OCI-LY7 (cell line): Measurements from ENCODE around the gene CPT1A. TPM values are rescaled to one million over a fixed set of nuclear protein-coding genes. Genes with fewer than 3 reads are reported as not detected.

Source experiments
- BruUV-seq: library from RNA; stranded (reverse); fragments of 400-500 nt; replicated peaks from 2 replicates; lab custom pipeline; 2021; lab: Mats Ljungman, UMichigan
- CTCF ChIA-PET: fragments of 300-600 bp; sonication (Branson Sonifier 250); formaldehyde crosslinking; loops from one replicate; lab custom pipeline; 2022; ENCODE audit warnings: antibody characterized with exemption; ENCODE audit not compliant: unreplicated experiment; lab: Charles Lee
- POLR2A ChIA-PET: fragments of 300-600 bp; sonication (Branson Sonifier 250); formaldehyde crosslinking; loops from one replicate; lab custom pipeline; 2022; ENCODE audit warnings: antibody characterized with exemption; lab: Charles Lee
- DNase-seq: peaks from one replicate; pipeline ENCODE4 v3.0.0-alpha.2; 2015; ENCODE audit warnings: low spot score
- H2AFZ ChIP-seq: fragments of 200-600 bp; sonication (generic), shearing (Covaris generic); 2 replicates; pipeline ENCODE4 v1.6.1; 2014; ENCODE audit warnings: mild to moderate bottlenecking, antibody characterized with exemption, low read length, moderate library complexity
- H3K27ac ChIP-seq: fragments of 200-600 bp; sonication (generic); 2 replicates; pipeline ENCODE4 v1.5.1; 2014; ENCODE audit warnings: mixed run types, low read depth, mild to moderate bottlenecking, moderate library complexity, low read length, inconsistent platforms; ENCODE audit not compliant: poor library complexity, severe bottlenecking
- H3K36me3 ChIP-seq: fragments of 200-600 bp; sonication (generic); 2 replicates; pipeline ENCODE4 v1.6.1; 2014; ENCODE audit warnings: mild to moderate bottlenecking, antibody characterized with exemption, low read length, moderate library complexity, mixed read lengths; ENCODE audit not compliant: insufficient read depth
- H3K4me1 ChIP-seq: fragments of 200-600 bp; sonication (generic); 2 replicates; pipeline ENCODE4 v1.5.1; 2014; ENCODE audit warnings: mild to moderate bottlenecking, low read length; ENCODE audit not compliant: insufficient read depth, poor library complexity, severe bottlenecking
- H3K4me2 ChIP-seq: fragments of 200-600 bp; sonication (generic); 2 replicates; pipeline ENCODE4 v1.6.1; 2014; ENCODE audit warnings: mild to moderate bottlenecking, low read length
- H3K4me3 ChIP-seq: fragments of 200-600 bp; sonication (generic); 2 replicates; pipeline ENCODE4 v1.5.1; 2014; ENCODE audit warnings: mild to moderate bottlenecking, low read depth, low read length; ENCODE audit not compliant: poor library complexity, severe bottlenecking
- H3K79me2 ChIP-seq: fragments of 200-600 bp; sonication (generic); 2 replicates; pipeline ENCODE4 v1.6.1; 2016; ENCODE audit warnings: low read depth, mild to moderate bottlenecking, low read length, moderate library complexity, mixed read lengths; ENCODE audit not compliant: insufficient read depth
- H3K9me2 ChIP-seq: fragments of 200-600 bp; sonication (generic); 2 replicates; pipeline ENCODE4 v1.6.1; 2016; ENCODE audit warnings: mild to moderate bottlenecking, low read length, mixed read lengths; ENCODE audit not compliant: insufficient read depth
- H3K9me3 ChIP-seq: fragments of 200-600 bp; sonication (generic); 2 replicates; pipeline ENCODE4 v1.6.1; 2014; ENCODE audit warnings: mild to moderate bottlenecking, mixed run types, low read length, mixed read lengths
- H4K20me1 ChIP-seq: fragments of 200-600 bp; sonication (generic); 2 replicates; pipeline ENCODE4 v1.6.1; 2014; ENCODE audit warnings: mild to moderate bottlenecking, antibody characterized with exemption, low read length, moderate library complexity, mixed read lengths; ENCODE audit not compliant: insufficient read depth
- EZH2phosphoT487 ChIP-seq: fragments of 200-600 bp; sonication (generic); IDR thresholded peaks from 2 replicates; pipeline ENCODE4 v1.6.1; 2018; ENCODE audit warnings: low read depth, borderline replicate concordance, mild to moderate bottlenecking, mixed run types, antibody characterized with exemption, low read length, moderate library complexity, mixed read lengths
- intact Hi-C: fragments of 100-400 bp; cut with micrococcal nuclease; formaldehyde crosslinking; loops from one replicate; pipeline ENCODE4 v1.10.0; 2022; ENCODE audit not compliant: unreplicated experiment
- total RNA-seq, 2 experiments: library from RNA; depleted of rRNA in 1 of 2; stranded (reverse); fragments of >200 nt in 1 of 2; shearing (Covaris generic) in 1 of 2; gene quantifications; 2 replicates each; pipeline ENCODE4 v1.2.3, GENCODE V29; 2014 to 2022
- TF ChIP-seq, protein P1 (sequence below): fragments of 200-600 bp; sonication (generic); conservative IDR thresholded peaks from 2 replicates; pipeline ENCODE4 v1.5.1; 2014; ENCODE audit warnings: mild to moderate bottlenecking, antibody characterized with exemption, low read length, moderate library complexity, mixed read lengths

Gene CPT1A
- total RNA-seq, 2 experiments from 2014 or later, result 7.0 to 17.2 TPM

DNA sequence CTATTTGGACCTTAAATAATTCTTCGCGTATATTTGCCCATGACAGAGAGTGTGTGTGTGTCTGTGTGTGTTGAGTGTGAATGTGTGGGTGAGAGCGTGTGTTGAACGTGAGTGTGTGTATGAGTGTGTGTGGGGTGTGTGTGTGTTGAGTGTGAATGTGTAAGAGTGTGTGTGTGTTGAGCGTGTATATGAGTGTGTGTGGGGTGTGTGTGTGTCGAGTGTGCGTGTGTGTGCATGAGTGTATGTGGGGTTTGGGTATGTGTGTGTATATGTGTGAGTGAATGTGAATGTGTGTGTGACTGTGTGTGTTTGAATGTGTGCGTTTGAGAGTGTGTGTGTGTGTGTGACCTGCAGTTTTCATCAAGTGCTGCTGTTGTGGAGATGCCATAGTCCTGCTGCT is 130.6 kb downstream of the CPT1A start:
- peaks cover 5% of the 10 kb centered on the region for H3K4me1 ChIP-seq
- intact Hi-C loops, result no loop called here
- H4K20me1 ChIP-seq, result no peaks in the 10 kb centered on the region
- no peaks in the 10 kb centered on the region for H3K36me3 ChIP-seq
- no peak overlapping the region for H3K4me3 ChIP-seq
- POLR2A ChIA-PET, result no interaction called here
- no peak overlapping the region for H2AFZ ChIP-seq
- no peak for DNase-seq
- H3K4me2 ChIP-seq, result no peak overlapping the region
- no peaks in the 10 kb centered on the region for H3K79me2 ChIP-seq
- H3K9me2 ChIP-seq, result no peaks in the 10 kb centered on the region
- H3K9me3 ChIP-seq, result no peaks in the 10 kb centered on the region
- CTCF ChIA-PET, result no interaction called here
- no TSS peak for BruUV-seq
- no peak for TF ChIP-seq EZH2phosphoT487
- TF ChIP-seq, protein P1, sequence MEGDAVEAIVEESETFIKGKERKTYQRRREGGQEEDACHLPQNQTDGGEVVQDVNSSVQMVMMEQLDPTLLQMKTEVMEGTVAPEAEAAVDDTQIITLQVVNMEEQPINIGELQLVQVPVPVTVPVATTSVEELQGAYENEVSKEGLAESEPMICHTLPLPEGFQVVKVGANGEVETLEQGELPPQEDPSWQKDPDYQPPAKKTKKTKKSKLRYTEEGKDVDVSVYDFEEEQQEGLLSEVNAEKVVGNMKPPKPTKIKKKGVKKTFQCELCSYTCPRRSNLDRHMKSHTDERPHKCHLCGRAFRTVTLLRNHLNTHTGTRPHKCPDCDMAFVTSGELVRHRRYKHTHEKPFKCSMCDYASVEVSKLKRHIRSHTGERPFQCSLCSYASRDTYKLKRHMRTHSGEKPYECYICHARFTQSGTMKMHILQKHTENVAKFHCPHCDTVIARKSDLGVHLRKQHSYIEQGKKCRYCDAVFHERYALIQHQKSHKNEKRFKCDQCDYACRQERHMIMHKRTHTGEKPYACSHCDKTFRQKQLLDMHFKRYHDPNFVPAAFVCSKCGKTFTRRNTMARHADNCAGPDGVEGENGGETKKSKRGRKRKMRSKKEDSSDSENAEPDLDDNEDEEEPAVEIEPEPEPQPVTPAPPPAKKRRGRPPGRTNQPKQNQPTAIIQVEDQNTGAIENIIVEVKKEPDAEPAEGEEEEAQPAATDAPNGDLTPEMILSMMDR, result no peak
- no peak overlapping the region for H3K27ac ChIP-seq

DNA sequence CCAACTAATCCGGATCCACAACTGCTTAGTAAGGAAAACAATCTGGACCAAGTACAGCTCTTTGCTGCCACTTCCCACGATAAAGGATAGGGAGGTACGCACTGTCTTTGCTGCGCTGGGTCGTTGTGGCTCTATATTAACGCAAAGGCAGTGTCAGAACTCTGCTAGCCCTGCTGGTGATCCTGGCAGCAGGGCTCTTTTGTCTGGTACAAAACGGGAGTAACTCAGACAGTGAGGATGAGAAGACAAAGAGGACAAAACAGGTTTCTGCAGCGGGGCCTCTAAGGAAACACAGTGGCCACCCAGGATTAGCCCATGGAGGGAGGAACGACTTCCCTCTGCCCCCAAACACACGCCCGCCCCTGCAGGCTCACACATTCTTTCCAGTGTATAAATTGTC is 131.3 kb downstream of the CPT1A start:
- Histone ChIP-seq H3K79me2 (no peaks in the 10 kb centered on the region), H3K27ac (no peak overlapping the region), H3K4me3 (no peak overlapping the region), H2AFZ (no peak overlapping the region), H3K9me3 (no peaks in the 10 kb centered on the region), H4K20me1 (no peaks in the 10 kb centered on the region), H3K4me2 (no peak overlapping the region), H3K4me1 (peaks cover 5% of the 10 kb centered on the region), H3K9me2 (no peaks in the 10 kb centered on the region), H3K36me3 (no peaks in the 10 kb centered on the region)
- TF ChIP-seq, protein P1, result no peak
- no peak for TF ChIP-seq EZH2phosphoT487
- no peak for DNase-seq
- ChIA-PET CTCF (no interaction called here), POLR2A (no interaction called here)
- intact Hi-C loops, result no loop called here
- BruUV-seq, result no TSS peak

DNA sequence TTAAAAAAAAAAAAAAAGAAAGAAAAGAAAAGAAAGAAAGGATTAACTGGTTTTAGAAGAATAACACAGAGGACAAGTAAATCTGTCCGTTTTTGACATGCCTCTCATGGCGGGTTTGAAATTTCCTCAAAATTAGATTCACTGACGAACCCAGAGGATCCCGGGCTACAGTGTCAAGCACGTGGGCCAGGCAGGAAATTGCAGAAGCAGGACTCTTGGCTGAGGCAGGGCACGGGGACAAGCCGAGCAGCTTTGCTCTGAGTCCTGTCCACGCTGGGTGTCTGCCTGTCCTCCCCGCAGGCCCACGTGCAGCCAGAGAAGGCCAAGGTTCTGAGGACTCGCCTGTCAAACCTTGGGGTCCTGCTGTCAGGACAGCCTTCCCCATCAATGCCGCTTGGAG is 132.7 kb downstream of the CPT1A start:
- POLR2A ChIA-PET, result no interaction called here
- H2AFZ ChIP-seq, result no peak overlapping the region
- CTCF ChIA-PET, result no interaction called here
- no TSS peak for BruUV-seq
- no peak overlapping the region for H3K4me2 ChIP-seq
- H3K79me2 ChIP-seq, result no peaks in the 10 kb centered on the region
- no peaks in the 10 kb centered on the region for H4K20me1 ChIP-seq
- no peaks in the 10 kb centered on the region for H3K9me2 ChIP-seq
- intact Hi-C loops, result no loop called here
- no peak for DNase-seq
- TF ChIP-seq, protein P1, result no peak
- TF ChIP-seq EZH2phosphoT487, result no peak
- H3K9me3 ChIP-seq, result no peaks in the 10 kb centered on the region
- no peak overlapping the region for H3K27ac ChIP-seq
- H3K4me1 ChIP-seq, result peaks cover 1% of the 10 kb centered on the region
- no peaks in the 10 kb centered on the region for H3K36me3 ChIP-seq
- H3K4me3 ChIP-seq, result no peak overlapping the region
